GM12878 (cell line): ENCODE data around the gene TBC1D8. TPM values are rescaled to one million over a fixed set of nuclear protein-coding genes. Genes with fewer than 3 reads are reported as not detected.

Source experiments
- ATAC-seq: fragments of 200-7000 bp; cut with Tn5 transposase; 3 replicates; pipeline ENCODE4 v1.9.1; 2020; ENCODE audit warnings: mild to moderate bottlenecking, moderate library complexity
- BruUV-seq: library from RNA; stranded (reverse); fragments of 400-500 nt; replicated peaks from 2 replicates; lab custom pipeline; 2021; lab: Mats Ljungman, UMichigan
- CTCF ChIA-PET: fragments of 300-600 bp; sonication (Branson Sonifier 250); formaldehyde crosslinking; extraction: SDS; loops from one replicate; lab custom pipeline; 2021; ENCODE audit warnings: inconsistent platforms; lab: Yijun Ruan, JAX
- POLR2A ChIA-PET: fragments of 350-600 bp; formaldehyde crosslinking; extraction: SDS; loops from one replicate; lab custom pipeline; 2021; ENCODE audit warnings: inconsistent platforms; lab: Charles Lee
- RAD21 ChIA-PET: fragments of 300-600 bp; sonication (Branson Sonifier 250); formaldehyde crosslinking; loops from one replicate; lab custom pipeline; 2023; ENCODE audit warnings: antibody characterized with exemption; ENCODE audit not compliant: unreplicated experiment; lab: Charles Lee
- SMC1A ChIA-PET: fragments of 300-600 bp; sonication (Branson Sonifier 250); formaldehyde crosslinking; loops from one replicate; lab custom pipeline; 2023; ENCODE audit not compliant: unreplicated experiment, uncharacterized antibody; lab: Charles Lee
- DNase-seq: peaks from one replicate; pipeline ENCODE4 v3.0.0-alpha.2; 2011; ENCODE audit warnings: low read depth, low spot score
- FAIRE-seq: peaks from 3 replicates; lab custom pipeline; 2011; peaks lifted over from hg19 to GRCh38; lab: Jason Lieb, UNC
- H2AFZ ChIP-seq: 2 replicates; pipeline ENCODE4 v1.6.0; 2011; ENCODE audit warnings: low read depth, low read length, control low read depth; ENCODE audit not compliant: control insufficient read depth
- H3K27ac ChIP-seq: 2 replicates; pipeline ENCODE4 v1.5.1; 2011; ENCODE audit warnings: control low read depth; ENCODE audit not compliant: control insufficient read depth, insufficient read depth
- H3K27me3 ChIP-seq, 2 experiments: replicated peaks in 1 of 2; 2 replicates each; pipeline versions ENCODE4 v1.6.0 to v1.6.1; 2011; ENCODE audit warnings: low read length in 1 of 2; ENCODE audit not compliant: control insufficient read depth in 2 of 2, insufficient read depth in 2 of 2
- H3K36me3 ChIP-seq, 2 experiments: 2 replicates each; pipeline ENCODE4 v1.5.1; 2011; ENCODE audit warnings: low read length in 1 of 2; ENCODE audit not compliant: control insufficient read depth in 2 of 2, insufficient read depth in 2 of 2
- H3K4me1 ChIP-seq: 2 replicates; pipeline ENCODE4 v1.6.1; 2011; ENCODE audit warnings: mild to moderate bottlenecking, low read length, moderate library complexity, mixed read lengths; ENCODE audit not compliant: control insufficient read depth, insufficient read depth
- H3K4me2 ChIP-seq: 2 replicates; pipeline ENCODE4 v1.6.0; 2011; ENCODE audit warnings: control low read depth; ENCODE audit not compliant: control insufficient read depth, insufficient read depth
- H3K4me3 ChIP-seq: fragments of 200-600 bp; sonication (generic); 2 replicates; pipeline ENCODE4 v1.5.1; 2016
- H3K79me2 ChIP-seq: 2 replicates; pipeline ENCODE4 v1.6.0; 2011; ENCODE audit warnings: low read length; ENCODE audit not compliant: control insufficient read depth, insufficient read depth
- H3K9ac ChIP-seq: 2 replicates; pipeline ENCODE4 v1.8.0; 2011; ENCODE audit warnings: low read length, control low read depth, mixed read lengths; ENCODE audit not compliant: control insufficient read depth, insufficient read depth
- H3K9me3 ChIP-seq: replicated peaks from 3 replicates; pipeline ENCODE4 v1.5.1; 2011; ENCODE audit warnings: mild to moderate bottlenecking, low read length; ENCODE audit not compliant: control insufficient read depth, insufficient read depth
- H4K20me1 ChIP-seq: 2 replicates; pipeline ENCODE4 v1.6.0; 2011; ENCODE audit not compliant: control insufficient read depth, insufficient read depth
- CHD1 ChIP-seq: IDR thresholded peaks from 2 replicates; pipeline ENCODE4 v1.6.1; 2012; ENCODE audit warnings: low read depth, low read length, improper control_type of control experiment
- FOXK2 ChIP-seq: fragments of 450-650 bp; IDR thresholded peaks from 2 replicates; pipeline ENCODE4 v1.6.1; 2017; ENCODE audit warnings: mild to moderate bottlenecking, moderate library complexity
- KDM1A ChIP-seq: fragments of 200-600 bp; sonication (generic); IDR thresholded peaks from 2 replicates; pipeline ENCODE4 v1.6.1; 2016; ENCODE audit warnings: borderline replicate concordance
- MTA2 ChIP-seq: fragments of 450-650 bp; IDR thresholded peaks from 2 replicates; pipeline ENCODE4 v1.6.1; 2016; ENCODE audit warnings: low read depth, mild to moderate bottlenecking, moderate library complexity
- MXI1 ChIP-seq: fragments of 150-350 bp; IDR thresholded peaks from 2 replicates; pipeline ENCODE4 v1.6.1; 2011; ENCODE audit warnings: low read depth, mild to moderate bottlenecking, inconsistent platforms, low read length, improper control_type of control experiment
- MYC ChIP-seq: IDR thresholded peaks from 2 replicates; pipeline ENCODE4 v1.6.1; 2011; ENCODE audit warnings: mild to moderate bottlenecking, low read length, moderate library complexity, inconsistent platforms; ENCODE audit not compliant: insufficient read depth, insufficient replicate concordance, insufficient read length, severe bottlenecking
- NBN ChIP-seq: fragments of 450-650 bp; IDR thresholded peaks from 2 replicates; pipeline ENCODE4 v1.6.1; 2016
- NKRF ChIP-seq: fragments of 450-650 bp; conservative IDR thresholded peaks from 2 replicates; pipeline ENCODE4 v1.6.1; 2017; ENCODE audit warnings: mild to moderate bottlenecking, moderate library complexity
- ZBTB33 ChIP-seq: fragments of 450-650 bp; IDR thresholded peaks from 2 replicates; pipeline ENCODE4 v1.6.1; 2017; ENCODE audit warnings: mild to moderate bottlenecking
- WGBS: methylation state at CpG from one replicate; pipeline ENCODE4 v1.1.6; 2016; ENCODE audit warnings: low lambda C conversion rate; ENCODE audit not compliant: insufficient replicate concordance, insufficient coverage; ENCODE audit errors: missing lambda C conversion rate; 5-methylcytosine and 5-hydroxymethylcytosine counted together
- in situ Hi-C: fragments of 300-500 bp; cut with MboI; formaldehyde crosslinking; loops from 9 replicates; pipeline ENCODE4 v1.14.3; 2018; ENCODE audit warnings: mixed read lengths
- intact Hi-C: fragments of 100-400 bp; cut with micrococcal nuclease; formaldehyde crosslinking; loops from one replicate; pipeline ENCODE4 v1.14.2; 2022; ENCODE audit not compliant: unreplicated experiment
- polyA plus RNA-seq, 11 experiments: library from polyadenylated mRNA; depleted of rRNA in 4 of 11; unstranded in 6 of 11; stranded (reverse) in 5 of 11; fragments of >200 nt; fragmentation: Nextera tagmentation in 4 of 11; fragmentation: Illumina TruSeq in 1 of 11; extraction: Ambion mirVana in 4 of 11; extraction: Trizol in 1 of 11; gene quantifications; 1 replicate in 1 of 11; 2 replicates in 10 of 11; pipeline versions ENCODE4 v1.2.1 to v1.2.3, GENCODE V29; 2011 to 2016; ENCODE audit warnings: inconsistent platforms in 2 of 11, missing spikeins in 2 of 11, low read depth in 1 of 11
- total RNA-seq, 4 experiments: library from RNA; depleted of rRNA in 3 of 4; stranded (reverse); fragments of >200 nt in 3 of 4; fragmentation: Illumina TruSeq in 1 of 4; extraction: Trizol in 1 of 4; gene quantifications; 2 replicates each; pipeline versions ENCODE4 v1.2.1 to v1.2.3, GENCODE V29; 2013 to 2021

Gene TBC1D8
- total and polyA plus RNA-seq, 10 of the 15 experiments (the other 5 are each of a cell fraction or from before 2014, with no cell fraction given) = 0.80 to 4.9 (median 4.4) TPM

- Histone ChIP-seq H3K79me2 (no peaks in the 10 kb centered on the region), H3K9me3 (no peaks in the 10 kb centered on the region), H3K4me2 (no peak overlapping the region), H3K27me3 (peaks cover 2 to 3% of the 10 kb centered on the region in 2 experiments; a peak in 3 of 4 replicates)
- TF ChIP-seq MTA2 (no peak), NKRF (no peak), MXI1 (no peak), MYC (no peak), CHD1 (no peak), KDM1A (no peak), ZBTB33 (no peak), NBN (no peak), FOXK2 (no peak)
- TF ChIP-seq, all 136 proteins: peak for 0
- no peak overlapping the region for H3K27ac ChIP-seq
- WGBS = 85% methylated on average over 7 of the region's 7 CpGs
- CTCF ChIA-PET = no interaction called here
- POLR2A ChIA-PET = no interaction called here
- no peak overlapping the region for H3K9ac ChIP-seq
- FAIRE-seq (no peak), ATAC-seq (no peak), DNase-seq (no peak)
- SMC1A ChIA-PET = no interaction called here
- H3K36me3 ChIP-seq = no peaks in the 10 kb centered on the region
- BruUV-seq = no TSS peak
- in situ Hi-C loops = no loop called here
- RAD21 ChIA-PET = no interaction called here
- intact Hi-C loops = no loop called here
- H3K4me3 ChIP-seq = no peak overlapping the region
- H2AFZ ChIP-seq = no peak overlapping the region
- peaks cover 3% of the 10 kb centered on the region; the same call in 1 of the 2 replicates for H4K20me1 ChIP-seq
- peaks cover 14% of the 10 kb centered on the region for H3K4me1 ChIP-seq
Measured at GRCh38 chr2:100975521-100975785, 175.7 kb downstream of the TBC1D8 start.
